OCI-LY1 (cell line): Measurements from ENCODE around the gene ZMIZ1.

Experiments
- EZH2 ChIP-seq: fragments of 200-600 bp; sonication (generic), shearing (Covaris generic); IDR thresholded peaks from 2 replicates; pipeline ENCODE4 v1.8.0; 2017; ENCODE audit warnings: borderline replicate concordance, mixed run types, mild to moderate bottlenecking, antibody characterized with exemption, low read length, moderate library complexity, mixed read lengths
- TF ChIP-seq, protein P1 (sequence below): fragments of 200-600 bp; sonication (generic), shearing (Covaris generic); IDR thresholded peaks from 2 replicates; pipeline ENCODE4 v1.5.1; 2017; ENCODE audit warnings: mild to moderate bottlenecking, antibody characterized with exemption, low read length, moderate library complexity, mixed read lengths

DNA sequence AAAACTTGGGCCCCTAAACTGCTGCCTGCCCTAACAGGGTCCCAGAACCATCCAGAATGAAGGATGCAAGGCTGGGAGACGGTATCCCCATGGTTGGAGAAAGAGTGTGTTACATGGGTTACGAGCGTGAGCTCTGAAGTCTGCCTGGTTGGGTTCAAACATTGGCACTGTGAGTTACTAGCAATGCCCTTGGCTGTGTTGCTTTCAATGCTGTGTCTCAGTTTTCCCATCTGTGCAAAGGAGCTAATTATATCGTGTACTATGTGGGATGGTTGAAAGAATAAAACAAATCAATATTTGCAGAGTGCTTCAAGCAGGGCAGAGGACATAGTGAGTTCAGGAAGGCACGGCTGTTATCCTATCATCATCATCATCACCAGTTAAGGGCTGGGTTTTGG, 114.7 kb downstream of the ZMIZ1 start:
- TF ChIP-seq, protein P1, sequence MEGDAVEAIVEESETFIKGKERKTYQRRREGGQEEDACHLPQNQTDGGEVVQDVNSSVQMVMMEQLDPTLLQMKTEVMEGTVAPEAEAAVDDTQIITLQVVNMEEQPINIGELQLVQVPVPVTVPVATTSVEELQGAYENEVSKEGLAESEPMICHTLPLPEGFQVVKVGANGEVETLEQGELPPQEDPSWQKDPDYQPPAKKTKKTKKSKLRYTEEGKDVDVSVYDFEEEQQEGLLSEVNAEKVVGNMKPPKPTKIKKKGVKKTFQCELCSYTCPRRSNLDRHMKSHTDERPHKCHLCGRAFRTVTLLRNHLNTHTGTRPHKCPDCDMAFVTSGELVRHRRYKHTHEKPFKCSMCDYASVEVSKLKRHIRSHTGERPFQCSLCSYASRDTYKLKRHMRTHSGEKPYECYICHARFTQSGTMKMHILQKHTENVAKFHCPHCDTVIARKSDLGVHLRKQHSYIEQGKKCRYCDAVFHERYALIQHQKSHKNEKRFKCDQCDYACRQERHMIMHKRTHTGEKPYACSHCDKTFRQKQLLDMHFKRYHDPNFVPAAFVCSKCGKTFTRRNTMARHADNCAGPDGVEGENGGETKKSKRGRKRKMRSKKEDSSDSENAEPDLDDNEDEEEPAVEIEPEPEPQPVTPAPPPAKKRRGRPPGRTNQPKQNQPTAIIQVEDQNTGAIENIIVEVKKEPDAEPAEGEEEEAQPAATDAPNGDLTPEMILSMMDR = no peak
- no peak for TF ChIP-seq EZH2
